ENCODE data around the gene GRIK4. TPM values are rescaled to one million over a fixed set of nuclear protein-coding genes. Genes with fewer than 3 reads are reported as not detected.

Gene GRIK4
- total and polyA plus RNA-seq, 9 of the 15 experiments (the other 6 are each of a cell fraction or from before 2014, with no cell fraction given), result not detected

DNA sequence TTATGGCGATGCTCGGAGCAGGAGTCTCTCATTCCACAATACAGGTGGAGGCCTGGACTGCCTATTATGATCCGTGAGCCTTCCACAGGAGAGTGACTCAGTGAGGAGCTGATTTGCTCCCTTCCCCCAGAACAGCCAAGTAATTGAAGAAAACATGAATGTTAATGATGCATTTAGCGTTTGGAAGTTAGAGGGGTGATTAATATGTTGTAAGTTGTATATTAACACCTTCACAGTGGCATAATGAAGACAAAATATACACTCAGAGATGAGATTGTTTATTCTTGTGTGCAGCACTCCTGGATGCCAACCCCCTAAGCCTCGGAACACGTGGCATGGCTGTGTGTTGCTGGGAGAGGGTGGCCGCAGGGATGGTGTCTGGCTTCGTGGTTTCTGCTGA, 98.6 kb downstream of the GRIK4 start:
- FAIRE-seq (no peak), DNase-seq (ENCODE audit: extremely low read depth in 1 of 4, low spot score in 3 of 4) (no peak), ATAC-seq (no peak)
- TF ChIP-seq ZNF253 (CRISPR knock-in tag; conservative IDR thresholded peaks at IDR 0.05), result no peak
- TF ChIP-seq ARID1B (IDR thresholded peaks at IDR 0.05), result no peak
- TF ChIP-seq BHLHE40 (IDR thresholded peaks at IDR 0.05; ENCODE audit: low read length), result no peak
- no peak for TF ChIP-seq TOE1 (IDR thresholded peaks at IDR 0.05; ENCODE audit: borderline replicate concordance)
- TF ChIP-seq TOE1 (CRISPR knock-in tag; IDR thresholded peaks at IDR 0.05; ENCODE audit: borderline replicate concordance, low read depth), result no peak
- no peak for TF ChIP-seq XRCC3 (IDR thresholded peaks at IDR 0.05)
- TF ChIP-seq ZNF444 (CRISPR knock-in tag; IDR thresholded peaks at IDR 0.05), result no peak
- TF ChIP-seq SP2 (IDR thresholded peaks at IDR 0.05; ENCODE audit: extremely low read depth, low read depth, low read length, poor library complexity, severe bottlenecking), result no peak
- TF ChIP-seq SAFB2 (IDR thresholded peaks at IDR 0.05; ENCODE audit: borderline replicate concordance, low read depth, low read length, severe bottlenecking), result no peak
- TF ChIP-seq HNRNPK (IDR thresholded peaks at IDR 0.05; ENCODE audit: low read depth, low read length, poor library complexity, severe bottlenecking), result no peak
- no peaks in the 10 kb centered on the region for H3K36me3 ChIP-seq (ENCODE audit: control insufficient read depth, insufficient read depth, low read length)
- H3K27ac ChIP-seq (ENCODE audit: extremely low read depth, low read depth, low read length), result no peak overlapping the region
- H3K9me3 ChIP-seq (replicated peaks; ENCODE audit: control insufficient read depth, insufficient read depth, low read depth, low read length), result no peaks in the 10 kb centered on the region
- 0% methylated on average over 8 of the region's 8 CpGs for WGBS (ENCODE audit: insufficient coverage, low coverage, missing lambda C conversion rate)
- in situ Hi-C loops (cut with MboI) (no loop called here), intact Hi-C loops (cut with micrococcal nuclease) (no loop called here)
- no TSS peak for BruUV-seq (replicated peaks)
- H2AFZ ChIP-seq (ENCODE audit: low read depth, low read length), result no peak overlapping the region
- CTCF ChIA-PET (ENCODE audit: low intra/inter-chr PET ratio), result no interaction called here
- no peaks in the 10 kb centered on the region for H3K4me1 ChIP-seq (replicated peaks in 1 of 2; ENCODE audit: control insufficient read depth in 2 of 2, insufficient read depth in 2 of 2, low read length in 2 of 2)
- H3K9me1 ChIP-seq (ENCODE audit: control insufficient read depth, insufficient read depth, low read length), result no peaks in the 10 kb centered on the region
- H3K27me3 ChIP-seq (ENCODE audit: control insufficient read depth in 2 of 2, insufficient read depth in 2 of 2, low read length in 2 of 2), result peaks cover 6 to 50% of the 10 kb centered on the region in 2 experiments; a peak in 4 of 5 replicates
- POLR2A ChIA-PET, result interaction anchor here (1.6 kb wide), 1 partner anchor 10 kb away, joined by 5 read pairs; no protein-coding TSS in a partner anchor
- H3K4me2 ChIP-seq (ENCODE audit: insufficient read depth, low read length), result 0 out of 2 replicates have a peak overlapping the region, but pooled peaks have one; percentile 12
- no peak overlapping the region for H3K9ac ChIP-seq (ENCODE audit: insufficient read depth in 1 of 2, low read depth in 2 of 2, low read length in 2 of 2)
- no peaks in the 10 kb centered on the region for H3K79me2 ChIP-seq (ENCODE audit: control insufficient read depth, insufficient read depth, low read length)
- H3K4me3 ChIP-seq, result no peak overlapping the region
- peaks cover 6% of the 10 kb centered on the region; the same call in 1 of the 2 replicates for H4K20me1 ChIP-seq (replicated peaks; ENCODE audit: control insufficient read depth, insufficient read depth, low read length)

Data from K562 (cell line).